HG03139 (cell line): ENCODE measurements around the gene SDC3.

ENCODE experiments used
- ATAC-seq: cut with Tn5 transposase; IDR thresholded peaks from one replicate; pipeline ENCODE4 v1.9.1; 2021; ENCODE audit not compliant: unreplicated experiment

Gene SDC3

GRCh38 chr1:30891227-30891552 is 17.4 kb downstream of the SDC3 start:
- no peak for ATAC-seq

GRCh38 chr1:30890502-30891226 is 17.9 kb downstream of the SDC3 start:
- ATAC-seq: no peak

GRCh38 chr1:30889511-30889910 is 19.0 kb downstream of the SDC3 start:
- no peak for ATAC-seq

GRCh38 chr1:30888975-30889374 is 19.6 kb downstream of the SDC3 start:
- no peak for ATAC-seq

GRCh38 chr1:30888391-30888790 is 20.2 kb downstream of the SDC3 start:
- no peak for ATAC-seq

- ATAC-seq: no peak
These were observed 20.9 kb downstream of the SDC3 start for GRCh38 chr1:30887485-30888315.

- no peak for ATAC-seq
These were observed 21.7 kb downstream of the SDC3 start for GRCh38 chr1:30886710-30887428.

GRCh38 chr1:30885570-30886522 is 22.7 kb downstream of the SDC3 start:
- ATAC-seq: no peak

GRCh38 chr1:30884723-30885122 is 23.8 kb downstream of the SDC3 start:
- no peak for ATAC-seq

- ATAC-seq: no peak
These were observed 25.0 kb downstream of the SDC3 start for GRCh38 chr1:30883389-30884172.

GRCh38 chr1:30882678-30883388 is 25.7 kb downstream of the SDC3 start:
- ATAC-seq: no peak

GRCh38 chr1:30881319-30882181 is 27.0 kb downstream of the SDC3 start:
- ATAC-seq: peak; percentile 75

- ATAC-seq: no peak
These were observed 27.8 kb downstream of the SDC3 start for GRCh38 chr1:30880678-30881318.

- no peak for ATAC-seq
These were observed 28.4 kb downstream of the SDC3 start for GRCh38 chr1:30879940-30880677.

GRCh38 chr1:30879126-30879786 is 29.3 kb downstream of the SDC3 start:
- no peak for ATAC-seq

- ATAC-seq: no peak
These were observed 30.0 kb downstream of the SDC3 start for GRCh38 chr1:30878559-30878958.

- no peak for ATAC-seq
These were observed 30.5 kb downstream of the SDC3 start for GRCh38 chr1:30878016-30878415.
